ENCODE results near the gene ADK.

Gene ADK

GRCh38 chr10:74754381-74754821 lies 603.4 kb downstream of the ADK start:
- DNase-seq, result no peak

GRCh38 chr10:74755273-74755672 lies 604.3 kb downstream of the ADK start:
- no peak for DNase-seq

Data from kidney glomerular epithelial cell (primary cell).